Gastrocnemius medialis (tissue), 4 donors: ENCODE results near the gene RGS14. TPM values are rescaled to one million over a fixed set of nuclear protein-coding genes. Genes with fewer than 3 reads are reported as not detected.
"Not testable (repeated sequence)": the region's sequence is repeated elsewhere in the genome, so short reads cannot be mapped to it uniquely, and the experiment has no call there.

Experiments
- ATAC-seq, 2 donors: fragments of 150-250 bp; one replicate each; pipeline ENCODE4 v1.9.1; 2016
- DNase-seq, 2 donors: peaks; one replicate each; pipeline ENCODE4 v3.0.0-alpha.2; 2019
- H3K27ac ChIP-seq, 4 donors: fragments of 200-600 bp; sonication (generic); 1 replicate in 1 of 4; 2 replicates in 3 of 4; pipeline ENCODE4 v1.5.1; 2016 to 2018; ENCODE audit warnings: mild to moderate bottlenecking in 2 of 4, moderate library complexity in 1 of 4
- H3K27me3 ChIP-seq, 3 donors: fragments of 200-600 bp; sonication (generic) in 2 of 3; 1 replicate in 1 of 3; 2 replicates in 2 of 3; pipeline versions ENCODE4 v1.5.1 to v1.6.0; 2016 to 2019; ENCODE audit warnings: mild to moderate bottlenecking in 1 of 3, moderate library complexity in 1 of 3
- H3K36me3 ChIP-seq, 2 donors: fragments of 200-600 bp; sonication (generic) in 1 of 2; one replicate each; pipeline ENCODE4 v1.5.1; 2017 to 2018
- H3K4me1 ChIP-seq, 2 donors: fragments of 200-600 bp; sonication (generic) in 1 of 2; one replicate each; pipeline ENCODE4 v1.5.1; 2016 to 2017; ENCODE audit warnings: mild to moderate bottlenecking in 2 of 2
- H3K4me3 ChIP-seq, 4 donors: fragments of 200-600 bp; sonication (generic) in 3 of 4; 1 replicate in 1 of 4; 2 replicates in 3 of 4; pipeline ENCODE4 v1.5.1; 2016 to 2019; ENCODE audit warnings: mild to moderate bottlenecking in 2 of 4
- H3K9me3 ChIP-seq, 3 donors: fragments of 200-600 bp; sonication (generic) in 2 of 3; 1 replicate in 1 of 3; 2 replicates in 2 of 3; pipeline ENCODE4 v1.5.1; 2016 to 2019
- POLR2A ChIP-seq, 2 donors: fragments of 450-650 bp; IDR thresholded peaks; one replicate each; pipeline ENCODE4 v1.6.1; 2017; ENCODE audit warnings: antibody characterized with exemption in 2 of 2, mild to moderate bottlenecking in 2 of 2, moderate library complexity in 2 of 2
- in situ Hi-C, 4 donors: fragments of 200-750 bp; cut with MboI; loops; one replicate each; pipeline versions ENCODE4 v1.15.0 to v1.8.0; 2017; ENCODE audit warnings: low sequenced_read_pairs in 4 of 4
- intact Hi-C: fragments of 100-400 bp; cut with DNase I; formaldehyde crosslinking; loops from one replicate; pipeline ENCODE4 v1.15.1; 2023; ENCODE audit warnings: low total_unique reads
- total RNA-seq, 4 donors: library from RNA; depleted of rRNA; stranded (reverse); fragments of >200 nt; gene quantifications; one replicate each; pipeline versions ENCODE4 v1.1.0 to v1.2.3, GENCODE V29; 2016
- TF ChIP-seq, protein P1 (sequence below), 5 experiments: fragments of 450-650 bp in 3 of 5; fragments of 200-600 bp in 2 of 5; sonication (generic) in 2 of 5; IDR thresholded peaks in 4 of 5; conservative IDR thresholded peaks in 1 of 5; 1 replicate in 4 of 5; 2 replicates in 1 of 5; pipeline ENCODE4 v1.5.1; 2016 to 2019; ENCODE audit warnings: antibody characterized with exemption in 5 of 5, mild to moderate bottlenecking in 3 of 5, moderate library complexity in 3 of 5

The RGS14 gene
- total RNA-seq, 4 donors from 2014 or later: 1.6 to 25.9 (median 5.0) TPM

DNA sequence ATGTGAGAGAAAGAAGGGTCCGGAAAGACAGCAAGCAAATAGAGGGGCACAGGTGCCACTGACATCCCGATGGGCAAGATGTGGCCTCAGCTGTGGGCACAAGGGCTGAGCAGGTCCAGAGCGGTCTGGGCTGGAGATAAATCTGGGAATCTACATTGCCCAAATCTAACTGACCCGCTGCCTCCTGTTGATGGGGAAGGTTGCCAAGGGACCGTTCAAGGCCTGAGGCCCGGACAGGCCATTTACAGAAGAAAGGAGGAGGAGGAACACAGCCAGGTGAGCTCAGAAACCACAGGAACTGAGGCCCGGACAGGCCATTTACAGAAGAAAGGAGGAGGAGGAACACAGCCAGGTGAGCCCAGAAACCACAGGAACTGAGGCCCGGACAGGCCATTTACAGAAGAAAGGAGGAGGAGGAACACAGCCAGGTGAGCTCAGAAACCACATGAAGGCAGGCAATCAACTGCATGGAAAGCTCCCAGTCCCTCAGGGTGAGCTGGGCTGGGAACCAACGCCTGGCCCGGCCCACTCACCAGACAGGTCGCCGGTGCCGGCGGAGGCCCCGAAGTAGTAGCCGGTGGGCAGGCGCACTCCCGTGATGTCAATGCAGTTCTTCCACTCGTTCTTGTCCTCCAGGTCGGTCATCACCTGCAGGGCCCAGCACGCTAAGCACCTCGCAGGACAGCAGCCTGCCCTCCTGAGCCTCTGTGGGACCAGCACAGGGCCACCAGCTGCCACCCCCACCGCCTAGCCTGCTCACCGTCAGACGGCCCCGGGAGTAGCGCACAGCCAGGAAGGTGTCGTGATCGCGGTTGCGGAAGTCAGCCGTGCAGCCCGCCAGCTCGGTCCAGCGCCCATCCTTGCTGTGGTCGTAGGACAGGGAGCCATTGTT is 20.9 kb upstream of the RGS14 start:
- in situ Hi-C loops (no loop called here), intact Hi-C loops (no loop called here)
- DNase-seq: no peak
- TF ChIP-seq, protein P1, sequence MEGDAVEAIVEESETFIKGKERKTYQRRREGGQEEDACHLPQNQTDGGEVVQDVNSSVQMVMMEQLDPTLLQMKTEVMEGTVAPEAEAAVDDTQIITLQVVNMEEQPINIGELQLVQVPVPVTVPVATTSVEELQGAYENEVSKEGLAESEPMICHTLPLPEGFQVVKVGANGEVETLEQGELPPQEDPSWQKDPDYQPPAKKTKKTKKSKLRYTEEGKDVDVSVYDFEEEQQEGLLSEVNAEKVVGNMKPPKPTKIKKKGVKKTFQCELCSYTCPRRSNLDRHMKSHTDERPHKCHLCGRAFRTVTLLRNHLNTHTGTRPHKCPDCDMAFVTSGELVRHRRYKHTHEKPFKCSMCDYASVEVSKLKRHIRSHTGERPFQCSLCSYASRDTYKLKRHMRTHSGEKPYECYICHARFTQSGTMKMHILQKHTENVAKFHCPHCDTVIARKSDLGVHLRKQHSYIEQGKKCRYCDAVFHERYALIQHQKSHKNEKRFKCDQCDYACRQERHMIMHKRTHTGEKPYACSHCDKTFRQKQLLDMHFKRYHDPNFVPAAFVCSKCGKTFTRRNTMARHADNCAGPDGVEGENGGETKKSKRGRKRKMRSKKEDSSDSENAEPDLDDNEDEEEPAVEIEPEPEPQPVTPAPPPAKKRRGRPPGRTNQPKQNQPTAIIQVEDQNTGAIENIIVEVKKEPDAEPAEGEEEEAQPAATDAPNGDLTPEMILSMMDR (IDR thresholded peaks at IDR 0.05 in 4 of 5, conservative IDR thresholded peaks at IDR 0.05 in 1 of 5): no peak
- no peak for TF ChIP-seq POLR2A (IDR thresholded peaks at IDR 0.05)
- Histone ChIP-seq H3K36me3 (peaks cover 0 to 62% of the 10 kb centered on the region in 2 donors), H3K27me3 (no peaks in the 10 kb centered on the region), H3K27ac (no peak overlapping the region), H3K4me1 (no peaks in the 10 kb centered on the region), H3K9me3 (no peaks in the 10 kb centered on the region), H3K4me3 (no peak overlapping the region)
- no peak for ATAC-seq

DNA sequence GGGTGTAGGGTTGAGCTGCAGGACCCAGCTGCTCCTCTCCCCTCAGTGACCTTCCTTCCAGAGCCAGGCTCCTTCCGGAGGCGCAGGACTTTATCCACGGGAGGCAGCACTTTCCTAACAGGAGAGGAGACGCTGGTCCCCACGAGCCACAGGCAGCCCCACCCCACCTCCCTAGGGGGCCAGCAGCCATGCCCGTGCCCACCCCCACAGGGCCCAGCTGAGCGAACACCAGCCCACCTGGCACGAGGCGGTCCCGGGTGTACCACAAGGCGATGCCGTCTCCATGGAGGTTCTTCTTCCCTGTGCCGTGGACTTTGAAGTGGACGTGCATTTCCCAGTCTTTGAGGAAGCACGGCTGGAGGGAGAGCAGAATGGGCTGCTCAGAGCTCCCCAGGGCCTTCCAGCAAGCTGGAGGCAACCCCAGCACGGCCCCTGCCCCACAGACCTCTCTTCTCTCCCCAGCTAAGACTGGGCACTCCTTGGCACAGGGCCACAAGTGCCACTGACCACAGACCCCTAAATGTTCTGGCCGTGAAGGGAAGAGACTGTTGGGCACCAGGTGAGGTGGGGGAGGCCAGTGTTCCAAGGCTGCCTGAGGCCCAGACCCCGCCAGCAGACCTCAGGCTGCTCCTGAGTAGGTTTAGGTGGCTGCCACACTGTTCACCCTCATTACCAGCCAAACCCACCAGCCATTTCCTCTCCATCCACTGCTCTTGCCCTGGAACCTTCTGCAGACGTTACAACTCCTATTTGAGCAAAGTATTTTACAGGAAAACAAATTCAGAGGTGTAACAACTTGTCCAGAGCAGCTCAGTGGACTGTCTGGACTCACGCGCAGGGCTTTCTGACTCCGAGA is 19.2 kb upstream of the RGS14 start:
- Histone ChIP-seq H3K9me3 (no peaks in the 10 kb centered on the region), H3K36me3 (peaks cover 0 to 52% of the 10 kb centered on the region in 2 donors), H3K4me1 (no peaks in the 10 kb centered on the region), H3K27ac (no peak overlapping the region), H3K27me3 (no peaks in the 10 kb centered on the region), H3K4me3 (no peak overlapping the region)
- intact Hi-C loops (no loop called here), in situ Hi-C loops (no loop called here)
- TF ChIP-seq, protein P1 (IDR thresholded peaks at IDR 0.05 in 4 of 5, conservative IDR thresholded peaks at IDR 0.05 in 1 of 5): no peak
- no peak for TF ChIP-seq POLR2A (IDR thresholded peaks at IDR 0.05)
- DNase-seq (no peak), ATAC-seq (no peak)

DNA sequence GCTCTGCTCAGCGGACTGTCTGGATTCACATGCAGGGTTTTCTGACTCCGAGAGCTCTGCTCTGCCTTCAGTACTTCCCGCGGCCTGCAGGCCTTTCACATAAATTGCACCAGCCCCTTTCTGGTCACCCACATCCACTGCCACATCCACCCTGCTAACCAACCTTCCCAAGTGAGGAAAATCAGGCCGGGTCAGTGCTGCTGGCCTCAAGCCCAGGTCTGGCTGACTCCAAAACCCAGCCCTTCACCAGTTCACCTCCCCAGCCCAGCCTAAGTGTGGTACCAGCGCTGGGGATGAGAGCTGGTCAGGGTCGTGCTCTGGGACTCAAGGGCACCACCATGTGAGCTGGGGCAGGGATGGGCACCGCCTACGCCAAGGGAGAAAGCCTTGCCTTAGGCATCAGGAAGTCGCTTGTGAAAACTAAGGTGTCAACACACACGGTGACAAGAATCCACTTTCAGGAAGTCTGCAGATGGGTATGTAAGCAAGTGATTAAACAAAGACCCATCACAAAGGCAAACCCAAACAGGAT is 18.6 kb upstream of the RGS14 start:
- peaks cover 0 to 45% of the 10 kb centered on the region in 2 donors for H3K36me3 ChIP-seq
- TF ChIP-seq, protein P1 (IDR thresholded peaks at IDR 0.05 in 4 of 5, conservative IDR thresholded peaks at IDR 0.05 in 1 of 5): no peak
- no peak for TF ChIP-seq POLR2A (IDR thresholded peaks at IDR 0.05)
- ATAC-seq (no peak), DNase-seq (no peak)
- in situ Hi-C loops (no loop called here), intact Hi-C loops (no loop called here)
- no peaks in the 10 kb centered on the region for H3K9me3 ChIP-seq
- H3K4me3 ChIP-seq: no peak overlapping the region
- H3K4me1 ChIP-seq: no peaks in the 10 kb centered on the region
- H3K27me3 ChIP-seq: no peaks in the 10 kb centered on the region
- H3K27ac ChIP-seq: no peak overlapping the region

DNA sequence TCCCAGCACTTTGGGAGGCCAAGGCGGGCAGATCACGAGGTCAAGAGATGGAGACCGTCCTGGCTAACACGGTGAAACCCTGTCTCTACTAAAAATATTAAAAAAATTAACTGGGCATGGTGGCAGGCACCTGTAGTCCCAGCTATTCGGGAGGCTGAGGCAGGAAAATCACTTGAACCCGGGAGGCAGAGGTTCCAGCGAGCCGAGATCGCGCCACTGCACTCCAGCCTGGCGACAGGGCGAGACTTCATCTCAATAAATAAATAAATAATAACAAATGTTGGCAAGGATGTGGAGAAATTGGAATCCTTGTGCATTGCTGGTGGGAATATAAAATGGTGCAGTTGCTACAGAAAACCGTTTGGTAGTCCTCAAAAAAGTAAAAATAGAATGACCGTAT is 14.7 kb upstream of the RGS14 start:
- H3K4me1 ChIP-seq, DNase-seq, H3K9me3 ChIP-seq, H3K27me3 ChIP-seq, ATAC-seq, H3K27ac ChIP-seq, H3K4me3 ChIP-seq, intact Hi-C loops, in situ Hi-C loops, H3K36me3 ChIP-seq: not testable (repeated sequence)

DNA sequence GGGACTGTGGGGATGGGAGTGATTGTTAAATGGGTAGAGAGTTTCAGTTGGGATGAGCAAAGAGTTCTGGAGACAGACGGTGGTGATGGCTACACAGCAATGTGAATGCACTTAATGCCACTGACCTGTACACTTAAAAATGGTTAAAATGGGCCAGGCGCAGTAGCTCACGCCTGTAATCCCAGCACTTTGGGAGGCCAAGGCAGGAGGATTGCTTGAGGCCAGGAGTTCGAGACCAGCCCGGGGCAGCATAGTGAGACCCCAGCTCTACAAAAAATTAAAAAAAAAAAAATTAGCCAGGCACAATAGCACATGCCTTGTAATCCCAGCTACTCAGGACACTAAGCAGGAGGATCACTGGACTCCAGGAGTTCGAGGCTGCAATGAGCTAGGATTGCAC is 13.9 kb upstream of the RGS14 start:
- Histone ChIP-seq H3K36me3 (peaks cover 0 to 5% of the 10 kb centered on the region in 2 donors), H3K27me3 (no peaks in the 10 kb centered on the region), H3K27ac (no peak overlapping the region), H3K9me3 (no peaks in the 10 kb centered on the region), H3K4me1 (peaks cover 5 to 9% of the 10 kb centered on the region in 2 donors), H3K4me3 (no peak overlapping the region)
- in situ Hi-C loops (no loop called here), intact Hi-C loops (no loop called here)
- ATAC-seq (no peak), DNase-seq (no peak)
- no peak for TF ChIP-seq POLR2A (IDR thresholded peaks at IDR 0.05)
- TF ChIP-seq, protein P1 (IDR thresholded peaks at IDR 0.05 in 4 of 5, conservative IDR thresholded peaks at IDR 0.05 in 1 of 5): no peak
